ENCODE data around the gene RBCK1.

DNA sequence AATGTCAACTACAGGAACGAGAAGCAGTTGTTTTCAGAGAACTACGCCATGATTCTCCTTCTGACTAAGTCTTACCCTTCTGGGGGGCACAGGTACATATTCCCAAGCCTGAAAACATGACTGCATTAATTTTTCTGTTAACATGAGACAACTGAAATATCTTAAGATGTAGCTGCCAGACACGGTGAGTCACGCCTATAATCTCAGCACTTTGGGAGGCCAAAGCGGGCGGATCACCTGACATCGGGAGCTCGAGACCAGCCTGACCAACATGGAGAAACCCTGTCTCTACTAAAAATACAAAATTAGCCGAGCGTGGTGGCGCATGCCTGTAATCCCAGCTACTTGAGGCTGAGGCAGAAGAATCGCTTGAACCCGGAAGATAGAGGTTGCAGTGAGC is 32.5 kb downstream of the RBCK1 start:
- TF ChIP-seq EP300 (IDR thresholded peaks at IDR 0.05) (no peak), CTCF (IDR thresholded peaks at IDR 0.05) (no peak), POLR2A (IDR thresholded peaks at IDR 0.05) (no peak)
